ENCODE results near the gene MAZ.
"Not testable (repeated sequence)": the region's sequence is repeated elsewhere in the genome, so short reads cannot be mapped to it uniquely, and the experiment has no call there.

Gene MAZ

DNA sequence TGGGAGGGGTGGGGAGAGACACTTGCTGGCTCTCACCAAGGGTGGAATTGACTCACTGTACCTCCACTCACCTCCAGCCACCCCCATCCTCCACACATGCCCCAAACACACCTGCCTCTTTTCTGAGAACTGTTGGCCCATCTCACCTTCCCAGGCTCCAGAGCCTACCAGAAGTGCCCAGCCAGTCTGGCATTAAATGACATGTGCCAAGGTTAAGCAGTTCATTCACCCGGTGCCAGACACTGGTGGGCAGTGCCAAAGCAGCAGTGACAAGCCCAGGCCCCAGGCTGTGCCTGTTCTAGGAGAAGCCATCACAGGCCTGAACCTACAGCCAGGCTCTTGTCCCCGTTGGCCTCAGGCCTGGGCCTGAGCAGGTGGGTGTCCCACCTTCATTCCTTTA is 25.2 kb downstream of the MAZ start:
- no peak overlapping the region for H3K4me3 ChIP-seq (ENCODE audit: low read depth, low read length)
- no peak for DNase-seq (ENCODE audit: low read depth)
- TF ChIP-seq, protein P1, sequence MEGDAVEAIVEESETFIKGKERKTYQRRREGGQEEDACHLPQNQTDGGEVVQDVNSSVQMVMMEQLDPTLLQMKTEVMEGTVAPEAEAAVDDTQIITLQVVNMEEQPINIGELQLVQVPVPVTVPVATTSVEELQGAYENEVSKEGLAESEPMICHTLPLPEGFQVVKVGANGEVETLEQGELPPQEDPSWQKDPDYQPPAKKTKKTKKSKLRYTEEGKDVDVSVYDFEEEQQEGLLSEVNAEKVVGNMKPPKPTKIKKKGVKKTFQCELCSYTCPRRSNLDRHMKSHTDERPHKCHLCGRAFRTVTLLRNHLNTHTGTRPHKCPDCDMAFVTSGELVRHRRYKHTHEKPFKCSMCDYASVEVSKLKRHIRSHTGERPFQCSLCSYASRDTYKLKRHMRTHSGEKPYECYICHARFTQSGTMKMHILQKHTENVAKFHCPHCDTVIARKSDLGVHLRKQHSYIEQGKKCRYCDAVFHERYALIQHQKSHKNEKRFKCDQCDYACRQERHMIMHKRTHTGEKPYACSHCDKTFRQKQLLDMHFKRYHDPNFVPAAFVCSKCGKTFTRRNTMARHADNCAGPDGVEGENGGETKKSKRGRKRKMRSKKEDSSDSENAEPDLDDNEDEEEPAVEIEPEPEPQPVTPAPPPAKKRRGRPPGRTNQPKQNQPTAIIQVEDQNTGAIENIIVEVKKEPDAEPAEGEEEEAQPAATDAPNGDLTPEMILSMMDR (IDR thresholded peaks at IDR 0.05; ENCODE audit: control insufficient read depth, extremely low read depth, insufficient read depth): no peak

DNA sequence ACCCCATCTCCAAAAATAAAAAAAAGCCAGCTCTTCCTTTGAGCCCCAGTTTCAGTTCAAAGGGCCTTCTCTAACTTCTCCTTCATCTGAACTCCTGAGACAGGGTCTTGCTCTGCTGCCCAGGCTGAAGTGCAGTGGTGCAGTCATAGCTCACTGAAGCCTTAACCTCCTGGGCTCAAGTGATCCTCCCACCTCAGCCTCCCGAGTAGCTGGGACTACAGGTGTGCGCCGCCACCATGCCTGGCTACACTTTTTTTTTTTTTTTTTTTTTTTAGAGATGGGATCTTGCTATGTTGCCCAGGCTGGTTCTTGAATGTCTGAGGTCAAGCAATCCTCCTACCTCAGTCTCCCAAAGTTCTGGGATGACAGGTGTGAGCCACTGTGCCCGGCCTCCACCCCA is 26.9 kb downstream of the MAZ start:
- DNase-seq (ENCODE audit: low read depth); H3K4me3 ChIP-seq (ENCODE audit: low read depth, low read length): not testable (repeated sequence)

DNA sequence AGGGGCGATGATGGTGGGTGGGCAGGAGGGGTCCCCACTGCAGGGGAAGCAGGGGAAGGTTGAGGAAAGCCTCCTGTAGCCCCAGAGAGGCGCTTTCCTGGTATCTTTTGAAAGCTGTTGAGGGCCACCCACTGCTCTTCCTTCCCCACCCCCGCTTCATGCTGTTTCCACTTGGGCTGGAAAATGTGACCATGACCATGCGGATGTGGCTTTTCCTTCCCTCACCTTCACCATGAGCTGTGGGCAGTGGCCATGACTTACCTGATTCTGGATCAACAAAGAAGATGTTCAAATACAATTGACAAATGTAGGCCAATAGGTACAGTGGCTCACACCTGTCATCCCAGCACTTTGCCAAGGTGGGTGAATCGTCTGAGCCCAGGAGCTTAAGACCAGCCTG is 27.8 kb downstream of the MAZ start:
- H3K4me3 ChIP-seq (ENCODE audit: low read depth, low read length): no peak overlapping the region
- TF ChIP-seq, protein P1 (IDR thresholded peaks at IDR 0.05; ENCODE audit: control insufficient read depth, extremely low read depth, insufficient read depth): no peak
- DNase-seq (ENCODE audit: low read depth): no peak

DNA sequence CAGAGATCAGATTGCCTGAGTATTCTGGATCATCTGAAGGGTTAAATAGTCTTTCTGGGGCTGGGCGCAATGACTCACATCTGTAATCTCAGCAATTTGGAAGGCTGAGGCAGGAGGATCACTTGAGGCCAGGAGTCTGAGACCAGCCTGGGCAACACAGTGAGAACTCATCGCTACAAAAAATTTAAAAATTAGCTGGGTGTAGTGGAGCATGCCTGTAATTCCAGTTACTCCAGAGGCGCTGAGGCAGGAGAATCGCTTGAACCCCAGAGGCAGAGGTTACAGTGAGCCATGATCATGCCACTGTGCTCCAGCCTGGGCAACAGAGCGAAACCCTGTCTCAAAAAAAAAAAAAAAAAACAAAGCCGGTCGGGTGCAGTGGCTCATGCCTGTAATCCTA is 29.6 kb downstream of the MAZ start:
- DNase-seq (ENCODE audit: low read depth): no peak
- no peak overlapping the region for H3K4me3 ChIP-seq (ENCODE audit: low read depth, low read length)
- TF ChIP-seq, protein P1 (IDR thresholded peaks at IDR 0.05; ENCODE audit: control insufficient read depth, extremely low read depth, insufficient read depth): no peak

DNA sequence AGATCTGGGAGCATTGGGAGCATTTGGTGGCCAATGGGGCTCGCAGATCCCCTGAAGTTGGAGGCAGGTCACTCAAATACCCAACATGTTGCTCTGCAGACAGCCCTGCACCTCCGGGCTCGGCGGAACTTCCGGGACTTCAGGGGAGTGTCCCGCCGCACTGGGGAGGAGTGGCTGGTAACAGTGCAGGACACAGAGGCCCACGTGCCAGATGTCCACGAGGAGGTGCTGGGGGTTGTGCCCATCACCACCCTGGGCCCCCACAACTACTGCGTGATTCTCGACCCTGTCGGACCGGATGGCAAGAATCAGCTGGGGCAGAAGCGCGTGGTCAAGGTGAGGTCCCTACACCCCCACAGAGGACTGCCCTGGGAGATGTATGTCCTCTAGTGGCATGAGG is 30.3 kb downstream of the MAZ start:
- DNase-seq (ENCODE audit: low read depth): no peak
- TF ChIP-seq, protein P1 (IDR thresholded peaks at IDR 0.05; ENCODE audit: control insufficient read depth, extremely low read depth, insufficient read depth): no peak
- H3K4me3 ChIP-seq (ENCODE audit: low read depth, low read length): no peak overlapping the region

DNA sequence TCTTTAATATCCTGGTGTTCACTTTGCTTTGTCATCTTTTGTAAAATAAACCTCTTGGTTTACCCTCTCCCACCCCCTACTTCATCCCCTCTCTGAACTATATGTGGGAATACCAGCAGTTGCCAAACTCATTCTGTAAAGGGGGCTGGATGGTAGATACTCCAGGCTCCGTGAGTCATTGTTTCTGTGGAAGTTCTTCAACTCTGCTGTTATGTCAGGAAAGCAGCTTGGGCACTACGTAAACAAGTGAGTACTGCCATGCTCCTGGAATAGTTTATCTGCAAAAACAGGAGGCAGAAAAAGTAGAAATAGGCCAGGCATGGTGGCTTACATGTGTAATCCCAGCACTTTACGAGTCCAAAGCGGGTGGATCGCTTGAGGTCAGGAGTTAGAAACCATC is 31.5 kb downstream of the MAZ start:
- TF ChIP-seq, protein P1 (IDR thresholded peaks at IDR 0.05; ENCODE audit: control insufficient read depth, extremely low read depth, insufficient read depth): no peak

DNA sequence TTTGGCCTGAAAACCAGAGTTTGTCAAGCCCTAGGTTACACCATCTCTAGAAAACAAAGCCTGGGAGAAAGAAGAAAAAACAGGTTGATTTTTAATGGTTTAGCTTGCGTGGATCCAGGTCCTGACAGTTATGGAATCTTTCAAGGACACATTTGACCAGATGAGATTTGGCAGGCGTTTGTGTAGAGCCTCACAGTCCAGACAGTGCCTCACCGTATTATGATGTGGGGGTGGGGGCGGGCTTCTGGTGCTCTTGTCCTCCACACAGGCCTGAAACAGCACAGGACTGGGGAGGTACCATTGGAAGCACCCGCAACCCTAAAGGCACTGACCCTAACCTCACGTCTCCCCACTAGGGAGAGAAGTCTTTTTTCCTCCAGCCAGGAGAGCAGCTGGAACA is 33.5 kb downstream of the MAZ start:
- H3K4me3 ChIP-seq (ENCODE audit: low read depth, low read length): no peak overlapping the region
- TF ChIP-seq, protein P1 (IDR thresholded peaks at IDR 0.05; ENCODE audit: control insufficient read depth, extremely low read depth, insufficient read depth): no peak
- DNase-seq (ENCODE audit: low read depth): no peak

More for the DNA sequence above, 31.5 kb downstream of the MAZ start:
- H3K4me3 ChIP-seq (ENCODE audit: low read depth, low read length): no peak overlapping the region
- DNase-seq (ENCODE audit: low read depth): no peak
